ENCODE measurements around the gene PMF1.

The PMF1 gene

GRCh38 chr1:156247460-156248322 lies 34.9 kb downstream of the PMF1 start, which contains the start of gene PAQR6:
Gene PAQR6 (minus strand): TSS chr1:156248056. CDS start chr1:156246731, 1,325 bp downstream.
- DNase-seq: no peak
- POLR2A ChIA-PET: interaction anchor here (0.6 kb wide), 1 partner anchor 35 kb away, joined by 3 read pairs; the partner anchor contains the start of gene PMF1
- peaks cover 0 to 65% (median 54%) of the 10 kb centered on the region in 4 experiments for H3K4me1 ChIP-seq (ENCODE audit: control extremely low read depth in 1 of 4, control insufficient read depth in 4 of 4, insufficient read depth in 4 of 4, low read length in 3 of 4)
- H3K27me3 ChIP-seq (replicated peaks in 2 of 5; ENCODE audit: control insufficient read depth in 4 of 5, insufficient read depth in 5 of 5, low read length in 4 of 5): peaks cover 0 to 2% (median 0%) of the 10 kb centered on the region in 5 experiments
- WGBS (ENCODE audit: insufficient coverage): 96% methylated on average over 15 of the region's 16 CpGs
- CTCF ChIA-PET: interaction anchor here (0.6 to 1.5 kb wide), 4 partner anchors 9 to 24 kb away, joined by 3 read pairs; no protein-coding TSS in a partner anchor
- H3K9me3 ChIP-seq (ENCODE audit: control extremely low read depth in 1 of 5, control insufficient read depth in 4 of 5, insufficient read depth in 2 of 5, low read depth in 1 of 5, low read length in 4 of 5): no peaks in the 10 kb centered on the region
- peaks cover 5 to 51% (median 33%) of the 10 kb centered on the region in 4 experiments for H3K36me3 ChIP-seq (ENCODE audit: control insufficient read depth in 4 of 4, insufficient read depth in 4 of 4, low read length in 3 of 4)
- no peak within 1 kb of the TSS for H3K27ac ChIP-seq (ENCODE audit: insufficient read depth in 1 of 2, low read depth in 1 of 2, low read length in 2 of 2, poor library complexity in 1 of 2, severe bottlenecking in 2 of 2)
- H3K4me3 ChIP-seq (ENCODE audit: control insufficient read depth in 1 of 7, extremely low read depth in 1 of 7, insufficient read depth in 4 of 7, low read depth in 2 of 7, low read length in 6 of 7): no peak within 1 kb of the TSS

GRCh38 chr1:156248323-156248683 lies 35.5 kb downstream of the PMF1 start:
- peaks cover 7 to 55% (median 38%) of the 10 kb centered on the region in 4 experiments for H3K36me3 ChIP-seq (ENCODE audit: control insufficient read depth in 4 of 4, insufficient read depth in 4 of 4, low read length in 3 of 4)
- WGBS (ENCODE audit: insufficient coverage): 100% methylated on average over 2 of the region's 4 CpGs

GRCh38 chr1:156249593-156249992 lies 36.8 kb downstream of the PMF1 start:
- WGBS (ENCODE audit: insufficient coverage): 91% methylated on average over 1 of the region's 5 CpGs
- H3K27ac ChIP-seq (ENCODE audit: insufficient read depth in 1 of 2, low read depth in 1 of 2, low read length in 2 of 2, poor library complexity in 1 of 2, severe bottlenecking in 2 of 2): no peak overlapping the region
- H3K4me3 ChIP-seq (ENCODE audit: control insufficient read depth in 1 of 7, extremely low read depth in 1 of 7, insufficient read depth in 4 of 7, low read depth in 2 of 7, low read length in 6 of 7): no peak overlapping the region
- peaks cover 7 to 65% (median 43%) of the 10 kb centered on the region in 4 experiments for H3K36me3 ChIP-seq (ENCODE audit: control insufficient read depth in 4 of 4, insufficient read depth in 4 of 4, low read length in 3 of 4)
- CTCF ChIA-PET: interaction anchor here (1.1 to 2.8 kb wide), 3 partner anchors 8 to 12 kb away, joined by 4 to 13 read pairs (median 9); no protein-coding TSS in a partner anchor
- peaks cover 0 to 67% (median 63%) of the 10 kb centered on the region in 4 experiments for H3K4me1 ChIP-seq (ENCODE audit: control extremely low read depth in 1 of 4, control insufficient read depth in 4 of 4, insufficient read depth in 4 of 4, low read length in 3 of 4)
- no peak for DNase-seq
- peaks cover 0 to 2% (median 0%) of the 10 kb centered on the region in 5 experiments for H3K27me3 ChIP-seq (replicated peaks in 2 of 5; ENCODE audit: control insufficient read depth in 4 of 5, insufficient read depth in 5 of 5, low read length in 4 of 5)
- no peaks in the 10 kb centered on the region for H3K9me3 ChIP-seq (ENCODE audit: control extremely low read depth in 1 of 5, control insufficient read depth in 4 of 5, insufficient read depth in 2 of 5, low read depth in 1 of 5, low read length in 4 of 5)
- POLR2A ChIA-PET: no interaction called here

More at GRCh38 chr1:156248323-156248683, 35.5 kb downstream of the PMF1 start:
- peaks cover 0 to 2% (median 0%) of the 10 kb centered on the region in 5 experiments for H3K27me3 ChIP-seq (replicated peaks in 2 of 5; ENCODE audit: control insufficient read depth in 4 of 5, insufficient read depth in 5 of 5, low read length in 4 of 5)
- no peak for DNase-seq
- POLR2A ChIA-PET: interaction anchor here (0.6 kb wide), 2 partner anchors 34 to 36 kb away, joined by 3 read pairs; partner anchors contain the start of genes PMF1 and SMG5
- H3K4me3 ChIP-seq (ENCODE audit: control insufficient read depth in 1 of 7, extremely low read depth in 1 of 7, insufficient read depth in 4 of 7, low read depth in 2 of 7, low read length in 6 of 7): no peak overlapping the region
- no peaks in the 10 kb centered on the region for H3K9me3 ChIP-seq (ENCODE audit: control extremely low read depth in 1 of 5, control insufficient read depth in 4 of 5, insufficient read depth in 2 of 5, low read depth in 1 of 5, low read length in 4 of 5)
- CTCF ChIA-PET: interaction anchor here (0.9 to 1.4 kb wide), 2 partner anchors 12 to 24 kb away, joined by 3 read pairs; no protein-coding TSS in a partner anchor
- H3K27ac ChIP-seq (ENCODE audit: insufficient read depth in 1 of 2, low read depth in 1 of 2, low read length in 2 of 2, poor library complexity in 1 of 2, severe bottlenecking in 2 of 2): no peak overlapping the region
- H3K4me1 ChIP-seq (ENCODE audit: control extremely low read depth in 1 of 4, control insufficient read depth in 4 of 4, insufficient read depth in 4 of 4, low read length in 3 of 4): peaks cover 0 to 71% (median 60%) of the 10 kb centered on the region in 4 experiments

GRCh38 chr1:156251527-156251926 lies 38.7 kb downstream of the PMF1 start:
- peaks cover 7 to 76% (median 48%) of the 10 kb centered on the region in 4 experiments for H3K36me3 ChIP-seq (ENCODE audit: control insufficient read depth in 4 of 4, insufficient read depth in 4 of 4, low read length in 3 of 4)
- 5% methylated on average over 3 of the region's 3 CpGs for WGBS (ENCODE audit: insufficient coverage)
- peak overlapping the region in 1 of 2 experiments; percentile 44 for H3K27ac ChIP-seq (ENCODE audit: insufficient read depth in 1 of 2, low read depth in 1 of 2, low read length in 2 of 2, poor library complexity in 1 of 2, severe bottlenecking in 2 of 2)
- DNase-seq: peak; percentile 52 to 81 (median 74)
- ChIA-PET POLR2A (interaction anchor here (0.6 to 1.4 kb wide), 4 partner anchors 9 to 1254 kb away, joined by 3 to 4 read pairs (median 4); partner anchors contain the start of gene BGLAP), CTCF (interaction anchor here (0.9 to 2.8 kb wide), 11 partner anchors 8 to 108 kb away, joined by 3 to 13 read pairs (median 5); no protein-coding TSS in a partner anchor)
- H3K27me3 ChIP-seq (replicated peaks in 2 of 5; ENCODE audit: control insufficient read depth in 4 of 5, insufficient read depth in 5 of 5, low read length in 4 of 5): no peaks in the 10 kb centered on the region
- no peaks in the 10 kb centered on the region for H3K9me3 ChIP-seq (ENCODE audit: control extremely low read depth in 1 of 5, control insufficient read depth in 4 of 5, insufficient read depth in 2 of 5, low read depth in 1 of 5, low read length in 4 of 5)
- H3K4me1 ChIP-seq (ENCODE audit: control extremely low read depth in 1 of 4, control insufficient read depth in 4 of 4, insufficient read depth in 4 of 4, low read length in 3 of 4): peaks cover 0 to 58% (median 54%) of the 10 kb centered on the region in 4 experiments
- peak overlapping the region in 4 of 7 experiments; percentile 11 to 36 (median 20) for H3K4me3 ChIP-seq (ENCODE audit: control insufficient read depth in 1 of 7, extremely low read depth in 1 of 7, insufficient read depth in 4 of 7, low read depth in 2 of 7, low read length in 6 of 7)

GRCh38 chr1:156253634-156254033 lies 40.8 kb downstream of the PMF1 start:
- no peak overlapping the region for H3K27ac ChIP-seq (ENCODE audit: insufficient read depth in 1 of 2, low read depth in 1 of 2, low read length in 2 of 2, poor library complexity in 1 of 2, severe bottlenecking in 2 of 2)
- ChIA-PET POLR2A (interaction anchor here (0.6 kb wide), 1 partner anchor 13 kb away, joined by 4 read pairs; no protein-coding TSS in a partner anchor), CTCF (interaction anchor here (0.5 to 2.0 kb wide), 5 partner anchors 17 to 103 kb away, joined by 3 to 5 read pairs (median 4); partner anchors contain the start of gene SLC25A44)
- 88% methylated on average over 3 of the region's 3 CpGs for WGBS (ENCODE audit: insufficient coverage)
- H3K4me3 ChIP-seq (ENCODE audit: control insufficient read depth in 1 of 7, extremely low read depth in 1 of 7, insufficient read depth in 4 of 7, low read depth in 2 of 7, low read length in 6 of 7): no peak overlapping the region
- H3K9me3 ChIP-seq (ENCODE audit: control extremely low read depth in 1 of 5, control insufficient read depth in 4 of 5, insufficient read depth in 2 of 5, low read depth in 1 of 5, low read length in 4 of 5): no peaks in the 10 kb centered on the region
- no peak for DNase-seq
- no peaks in the 10 kb centered on the region for H3K27me3 ChIP-seq (replicated peaks in 2 of 5; ENCODE audit: control insufficient read depth in 4 of 5, insufficient read depth in 5 of 5, low read length in 4 of 5)
- peaks cover 7 to 84% (median 50%) of the 10 kb centered on the region in 4 experiments for H3K36me3 ChIP-seq (ENCODE audit: control insufficient read depth in 4 of 4, insufficient read depth in 4 of 4, low read length in 3 of 4)
- H3K4me1 ChIP-seq (ENCODE audit: control extremely low read depth in 1 of 4, control insufficient read depth in 4 of 4, insufficient read depth in 4 of 4, low read length in 3 of 4): peaks cover 10 to 73% (median 72%) of the 10 kb centered on the region in 4 experiments

GRCh38 chr1:156257711-156258110 lies 44.9 kb downstream of the PMF1 start:
- no peaks in the 10 kb centered on the region for H3K9me3 ChIP-seq (ENCODE audit: control extremely low read depth in 1 of 5, control insufficient read depth in 4 of 5, insufficient read depth in 2 of 5, low read depth in 1 of 5, low read length in 4 of 5)
- peaks cover 10 to 79% (median 52%) of the 10 kb centered on the region in 4 experiments for H3K36me3 ChIP-seq (ENCODE audit: control insufficient read depth in 4 of 4, insufficient read depth in 4 of 4, low read length in 3 of 4)
- POLR2A ChIA-PET: no interaction called here
- H3K27ac ChIP-seq (ENCODE audit: insufficient read depth in 1 of 2, low read depth in 1 of 2, low read length in 2 of 2, poor library complexity in 1 of 2, severe bottlenecking in 2 of 2): peak overlapping the region; percentile 8 to 9
- peak overlapping the region in 1 of 7 experiments; percentile 46 for H3K4me3 ChIP-seq (ENCODE audit: control insufficient read depth in 1 of 7, extremely low read depth in 1 of 7, insufficient read depth in 4 of 7, low read depth in 2 of 7, low read length in 6 of 7)
- no peaks in the 10 kb centered on the region for H3K27me3 ChIP-seq (replicated peaks in 2 of 5; ENCODE audit: control insufficient read depth in 4 of 5, insufficient read depth in 5 of 5, low read length in 4 of 5)
- CTCF ChIA-PET: interaction anchor here (0.6 to 3.4 kb wide), 7 partner anchors 9 to 75 kb away, joined by 3 to 15 read pairs (median 3); no protein-coding TSS in a partner anchor
- peak in 2 of 3 donors; percentile 20 to 24 for DNase-seq
- 76% methylated on average over 2 of the region's 2 CpGs for WGBS (ENCODE audit: insufficient coverage)
- H3K4me1 ChIP-seq (ENCODE audit: control extremely low read depth in 1 of 4, control insufficient read depth in 4 of 4, insufficient read depth in 4 of 4, low read length in 3 of 4): peaks cover 10 to 54% (median 48%) of the 10 kb centered on the region in 4 experiments

Measured in common myeloid progenitor, CD34-positive (primary cell).